RWPE2 (cell line): Measurements from ENCODE around the gene ANP32B.
"Not testable (repeated sequence)": the region's sequence is repeated elsewhere in the genome, so short reads cannot be mapped to it uniquely, and the experiment has no call there.

Experiments
- ATAC-seq: fragments of 200-7000 bp; cut with Tn5 transposase; 3 replicates; pipeline ENCODE4 v1.9.1; 2021; ENCODE audit warnings: low read depth
- DNase-seq: peaks from one replicate; pipeline ENCODE4 v3.0.0-alpha.2; 2020; ENCODE audit warnings: low spot score
- H3K27ac ChIP-seq: fragments of 450-650 bp; 2 replicates; pipeline ENCODE4 v1.5.1; 2017; ENCODE audit warnings: mild to moderate bottlenecking; ENCODE audit not compliant: poor library complexity, severe bottlenecking
- H3K27me3 ChIP-seq: fragments of 250-450 bp; sonication (Bioruptor Pico); 2 replicates; pipeline ENCODE4 v1.5.1; 2021; ENCODE audit warnings: mild to moderate bottlenecking, moderate library complexity; ENCODE audit not compliant: insufficient read depth, poor library complexity, severe bottlenecking
- H3K36me3 ChIP-seq: fragments of 250-450 bp; sonication (Bioruptor Pico); 2 replicates; pipeline ENCODE4 v1.5.1; 2020; ENCODE audit warnings: low read depth, mild to moderate bottlenecking, moderate library complexity
- H3K4me1 ChIP-seq: fragments of 250-450 bp; sonication (Bioruptor Pico); 2 replicates; pipeline ENCODE4 v1.5.1; 2021; ENCODE audit warnings: mild to moderate bottlenecking, moderate library complexity; ENCODE audit not compliant: insufficient read depth, poor library complexity, severe bottlenecking
- H3K4me3 ChIP-seq: fragments of 250-450 bp; sonication (Bioruptor Pico); 2 replicates; pipeline ENCODE4 v1.5.1; 2021; ENCODE audit warnings: mild to moderate bottlenecking, moderate library complexity; ENCODE audit not compliant: severe bottlenecking
- H3K9me3 ChIP-seq: fragments of 250-450 bp; sonication (Bioruptor Pico); 2 replicates; pipeline ENCODE4 v1.5.1; 2021; ENCODE audit warnings: mild to moderate bottlenecking, moderate library complexity; ENCODE audit not compliant: severe bottlenecking
- TF ChIP-seq, protein P1 (sequence below): fragments of 450-650 bp; IDR thresholded peaks from one replicate; pipeline ENCODE4 v1.5.1; 2017; ENCODE audit warnings: mild to moderate bottlenecking, moderate library complexity; ENCODE audit not compliant: poor library complexity, severe bottlenecking

The ANP32B gene

DNA sequence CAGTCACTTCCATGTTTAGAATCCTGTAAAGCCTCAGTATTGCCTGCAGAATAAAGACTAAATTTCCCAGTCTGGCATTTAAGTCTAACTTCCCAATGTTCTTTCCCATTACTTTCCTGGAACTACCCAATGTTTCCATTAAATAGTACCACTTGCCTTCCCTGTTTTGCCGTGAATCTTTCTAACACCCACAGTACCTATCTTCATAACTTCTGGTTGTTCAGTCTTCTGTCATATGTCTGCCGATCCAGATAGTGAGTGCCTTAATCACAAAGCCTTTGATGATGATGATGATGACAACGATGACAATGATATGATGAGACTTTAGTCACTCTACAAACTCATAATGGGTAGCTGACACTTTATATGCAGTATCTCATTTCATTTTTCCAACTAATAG lies 38.5 kb upstream of the ANP32B start:
- Histone ChIP-seq H3K9me3 (no peaks in the 10 kb centered on the region), H3K27me3 (peaks cover 19% of the 10 kb centered on the region), H3K4me3 (no peak overlapping the region), H3K4me1 (no peaks in the 10 kb centered on the region), H3K36me3 (no peaks in the 10 kb centered on the region), H3K27ac (no peak overlapping the region)
- ATAC-seq (no peak), DNase-seq (no peak)
- TF ChIP-seq, protein P1, sequence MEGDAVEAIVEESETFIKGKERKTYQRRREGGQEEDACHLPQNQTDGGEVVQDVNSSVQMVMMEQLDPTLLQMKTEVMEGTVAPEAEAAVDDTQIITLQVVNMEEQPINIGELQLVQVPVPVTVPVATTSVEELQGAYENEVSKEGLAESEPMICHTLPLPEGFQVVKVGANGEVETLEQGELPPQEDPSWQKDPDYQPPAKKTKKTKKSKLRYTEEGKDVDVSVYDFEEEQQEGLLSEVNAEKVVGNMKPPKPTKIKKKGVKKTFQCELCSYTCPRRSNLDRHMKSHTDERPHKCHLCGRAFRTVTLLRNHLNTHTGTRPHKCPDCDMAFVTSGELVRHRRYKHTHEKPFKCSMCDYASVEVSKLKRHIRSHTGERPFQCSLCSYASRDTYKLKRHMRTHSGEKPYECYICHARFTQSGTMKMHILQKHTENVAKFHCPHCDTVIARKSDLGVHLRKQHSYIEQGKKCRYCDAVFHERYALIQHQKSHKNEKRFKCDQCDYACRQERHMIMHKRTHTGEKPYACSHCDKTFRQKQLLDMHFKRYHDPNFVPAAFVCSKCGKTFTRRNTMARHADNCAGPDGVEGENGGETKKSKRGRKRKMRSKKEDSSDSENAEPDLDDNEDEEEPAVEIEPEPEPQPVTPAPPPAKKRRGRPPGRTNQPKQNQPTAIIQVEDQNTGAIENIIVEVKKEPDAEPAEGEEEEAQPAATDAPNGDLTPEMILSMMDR = no peak

DNA sequence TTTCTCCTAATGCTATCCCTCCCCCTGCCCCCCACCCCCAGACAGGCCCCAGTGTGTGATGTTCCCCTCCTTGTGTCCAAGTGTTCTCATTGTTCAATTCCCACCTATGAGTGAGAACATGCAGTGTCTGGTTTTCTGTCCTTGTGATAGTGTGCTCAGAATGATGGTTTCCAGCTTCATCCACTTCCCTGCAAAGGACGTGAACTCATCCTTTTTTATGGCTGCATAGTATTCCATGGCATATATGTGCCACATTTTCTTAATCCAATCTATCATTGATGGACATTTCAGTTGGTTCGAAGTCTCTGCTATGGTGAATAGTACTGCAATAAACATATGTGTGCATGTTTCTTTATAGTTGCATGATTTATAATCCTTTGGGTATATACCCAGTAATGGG lies 37.7 kb upstream of the ANP32B start:
- H3K4me3 ChIP-seq, H3K4me1 ChIP-seq, H3K9me3 ChIP-seq, ATAC-seq, H3K36me3 ChIP-seq, DNase-seq, H3K27ac ChIP-seq: not testable (repeated sequence)
- H3K27me3 ChIP-seq = peaks cover 15% of the 10 kb centered on the region

DNA sequence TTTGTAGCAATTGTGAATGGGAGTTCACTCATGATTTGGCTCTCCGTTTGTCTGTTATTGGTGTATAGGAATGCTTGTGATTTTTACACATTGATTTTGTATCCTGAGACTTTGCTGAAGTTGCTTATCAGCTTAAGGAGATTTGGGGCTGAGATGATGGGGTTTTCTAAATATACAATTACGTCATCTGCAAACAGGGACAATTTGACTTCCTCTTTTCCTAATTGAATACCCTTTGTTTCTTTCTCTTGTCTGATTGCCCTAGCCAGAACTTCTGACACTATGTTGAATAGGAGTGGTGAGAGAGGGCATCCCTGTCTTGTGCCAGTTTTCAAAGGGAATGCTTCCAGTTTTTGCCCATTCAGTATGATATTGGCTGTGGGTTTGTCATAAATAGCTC lies 36.0 kb upstream of the ANP32B start:
- DNase-seq, H3K4me1 ChIP-seq, H3K36me3 ChIP-seq, H3K4me3 ChIP-seq, ATAC-seq, H3K27ac ChIP-seq, H3K9me3 ChIP-seq: not testable (repeated sequence)
- H3K27me3 ChIP-seq = peaks cover 15% of the 10 kb centered on the region

DNA sequence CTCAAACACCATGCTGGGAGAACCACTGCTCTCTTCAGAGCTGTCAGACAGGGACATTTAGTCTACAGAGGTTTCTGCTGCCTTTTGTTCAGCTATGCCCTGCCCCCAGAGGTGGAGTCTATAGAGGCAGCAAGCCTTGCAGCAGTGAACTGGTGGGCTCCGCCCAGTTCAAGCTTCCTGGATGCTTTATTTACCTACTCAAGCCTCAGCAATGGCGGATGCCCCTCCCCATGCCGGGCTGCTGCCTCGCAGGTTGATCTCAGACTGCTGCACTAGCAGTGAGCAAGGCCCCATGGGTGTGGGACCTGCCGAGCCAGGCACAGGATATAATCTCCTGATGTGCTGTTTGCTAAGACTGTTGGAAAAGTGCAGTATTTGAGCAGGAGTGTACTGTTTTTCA lies 32.3 kb upstream of the ANP32B start:
- H3K27me3 ChIP-seq, H3K27ac ChIP-seq, H3K4me1 ChIP-seq, ATAC-seq, H3K36me3 ChIP-seq, DNase-seq, H3K9me3 ChIP-seq, H3K4me3 ChIP-seq: not testable (repeated sequence)

DNA sequence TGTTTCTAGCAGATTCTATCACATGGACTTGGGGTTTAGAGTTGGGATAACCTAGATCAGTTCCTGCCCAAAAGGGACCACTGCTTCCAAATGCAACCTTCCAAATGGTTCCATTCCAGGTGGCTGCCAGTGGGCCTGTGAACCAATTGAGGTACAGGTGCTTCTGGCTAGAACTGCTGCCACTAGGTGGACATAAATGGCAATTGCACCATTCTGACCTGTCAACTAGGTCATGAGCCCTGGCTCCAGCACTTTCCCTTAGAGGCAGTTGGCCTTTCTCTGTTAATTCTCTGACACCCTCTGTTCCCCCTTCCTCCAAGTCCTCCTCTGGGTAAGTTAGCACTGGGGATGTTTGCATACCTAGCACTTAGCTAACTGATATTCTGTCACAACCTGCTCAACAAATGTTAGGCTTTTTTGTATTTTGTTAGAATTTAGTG lies 28.6 kb upstream of the ANP32B start:
- no peaks in the 10 kb centered on the region for H3K27me3 ChIP-seq
- no peak overlapping the region for H3K4me3 ChIP-seq
- H3K27ac ChIP-seq = no peak overlapping the region
- no peaks in the 10 kb centered on the region for H3K9me3 ChIP-seq
- H3K4me1 ChIP-seq = no peaks in the 10 kb centered on the region
- DNase-seq = no peak
- peak; percentile 78 for ATAC-seq
- TF ChIP-seq, protein P1 = peak; percentile 70
- no peaks in the 10 kb centered on the region for H3K36me3 ChIP-seq

DNA sequence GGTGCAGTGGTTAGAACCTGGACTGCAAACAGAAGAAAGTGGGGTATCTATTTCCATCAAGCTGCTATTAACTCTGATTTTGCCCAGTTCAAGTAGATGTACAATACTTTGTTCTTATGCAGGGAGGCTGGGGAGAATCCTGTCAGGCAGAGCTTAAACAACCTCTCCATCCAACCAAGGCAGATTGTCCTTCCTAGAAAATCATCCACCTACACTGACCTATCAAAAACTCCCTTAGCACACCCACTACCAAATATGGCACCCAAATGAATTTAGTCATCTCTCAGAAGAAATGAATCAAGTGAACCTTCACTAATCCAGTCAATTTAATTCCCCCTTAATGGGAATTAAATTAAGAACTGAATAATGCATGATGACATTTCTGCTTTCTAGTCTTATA lies 26.8 kb upstream of the ANP32B start:
- Histone ChIP-seq H3K4me1 (no peaks in the 10 kb centered on the region), H3K4me3 (no peak overlapping the region), H3K27me3 (no peaks in the 10 kb centered on the region), H3K36me3 (no peaks in the 10 kb centered on the region), H3K9me3 (no peaks in the 10 kb centered on the region), H3K27ac (no peak overlapping the region)
- no peak for ATAC-seq
- TF ChIP-seq, protein P1 = no peak
- DNase-seq = no peak
